ENCODE data around the gene HSPA12B. TPM values are rescaled to one million over a fixed set of nuclear protein-coding genes. Genes with fewer than 3 reads are reported as not detected.

Gene HSPA12B
- total and polyA plus RNA-seq, 2 of the 13 experiments (the other 11 are each of a cell fraction or from before 2014, with no cell fraction given) = 0.01 TPM; not detected in 1

GRCh38 chr20:3766422-3767109 lies 34.1 kb downstream of the HSPA12B start (continued):
- no peak for TF ChIP-seq KLF13 (CRISPR knock-in tag; IDR thresholded peaks at IDR 0.05)
- no peak for TF ChIP-seq CBX5 (CRISPR knock-in tag; IDR thresholded peaks at IDR 0.05; ENCODE audit: borderline replicate concordance)
- TF ChIP-seq CBX2 (IDR thresholded peaks at IDR 0.05; ENCODE audit: low read depth, low read length) = no peak
- TF ChIP-seq CBX2 (CRISPR knock-in tag; IDR thresholded peaks at IDR 0.05; ENCODE audit: low read depth) = no peak
- no peak for TF ChIP-seq KAT7 (CRISPR knock-in tag; IDR thresholded peaks at IDR 0.05; ENCODE audit: borderline replicate concordance)
- TF ChIP-seq ZBTB44 (CRISPR knock-in tag; IDR thresholded peaks at IDR 0.05) = no peak
- no peak for TF ChIP-seq ZNF674 (CRISPR knock-in tag; IDR thresholded peaks at IDR 0.05; ENCODE audit: low read depth)
- no peak for TF ChIP-seq EZH2 (conservative IDR thresholded peaks at IDR 0.05; ENCODE audit: low read depth, low read length)
- TF ChIP-seq, protein P1, sequence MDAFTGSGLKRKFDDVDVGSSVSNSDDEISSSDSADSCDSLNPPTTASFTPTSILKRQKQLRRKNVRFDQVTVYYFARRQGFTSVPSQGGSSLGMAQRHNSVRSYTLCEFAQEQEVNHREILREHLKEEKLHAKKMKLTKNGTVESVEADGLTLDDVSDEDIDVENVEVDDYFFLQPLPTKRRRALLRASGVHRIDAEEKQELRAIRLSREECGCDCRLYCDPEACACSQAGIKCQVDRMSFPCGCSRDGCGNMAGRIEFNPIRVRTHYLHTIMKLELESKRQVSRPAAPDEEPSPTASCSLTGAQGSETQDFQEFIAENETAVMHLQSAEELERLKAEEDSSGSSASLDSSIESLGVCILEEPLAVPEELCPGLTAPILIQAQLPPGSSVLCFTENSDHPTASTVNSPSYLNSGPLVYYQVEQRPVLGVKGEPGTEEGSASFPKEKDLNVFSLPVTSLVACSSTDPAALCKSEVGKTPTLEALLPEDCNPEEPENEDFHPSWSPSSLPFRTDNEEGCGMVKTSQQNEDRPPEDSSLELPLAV (CRISPR knock-in tag; conservative IDR thresholded peaks at IDR 0.05; ENCODE audit: low read depth) = no peak
- TF ChIP-seq PRDM4 (CRISPR knock-in tag; IDR thresholded peaks at IDR 0.05; ENCODE audit: borderline replicate concordance) = no peak
- TF ChIP-seq, protein P2, sequence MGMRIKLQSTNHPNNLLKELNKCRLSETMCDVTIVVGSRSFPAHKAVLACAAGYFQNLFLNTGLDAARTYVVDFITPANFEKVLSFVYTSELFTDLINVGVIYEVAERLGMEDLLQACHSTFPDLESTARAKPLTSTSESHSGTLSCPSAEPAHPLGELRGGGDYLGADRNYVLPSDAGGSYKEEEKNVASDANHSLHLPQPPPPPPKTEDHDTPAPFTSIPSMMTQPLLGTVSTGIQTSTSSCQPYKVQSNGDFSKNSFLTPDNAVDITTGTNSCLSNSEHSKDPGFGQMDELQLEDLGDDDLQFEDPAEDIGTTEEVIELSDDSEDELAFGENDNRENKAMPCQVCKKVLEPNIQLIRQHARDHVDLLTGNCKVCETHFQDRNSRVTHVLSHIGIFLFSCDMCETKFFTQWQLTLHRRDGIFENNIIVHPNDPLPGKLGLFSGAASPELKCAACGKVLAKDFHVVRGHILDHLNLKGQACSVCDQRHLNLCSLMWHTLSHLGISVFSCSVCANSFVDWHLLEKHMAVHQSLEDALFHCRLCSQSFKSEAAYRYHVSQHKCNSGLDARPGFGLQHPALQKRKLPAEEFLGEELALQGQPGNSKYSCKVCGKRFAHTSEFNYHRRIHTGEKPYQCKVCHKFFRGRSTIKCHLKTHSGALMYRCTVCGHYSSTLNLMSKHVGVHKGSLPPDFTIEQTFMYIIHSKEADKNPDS (CRISPR knock-in tag; IDR thresholded peaks at IDR 0.05) = no peak
- TF ChIP-seq CENPT (CRISPR knock-in tag; IDR thresholded peaks at IDR 0.05; ENCODE audit: low read depth) = 0 out of 2 replicates have a peak, but pooled peaks have one; percentile 11
- no peak for TF ChIP-seq STAG1 (CRISPR knock-in tag; IDR thresholded peaks at IDR 0.05)
- no peak for TF ChIP-seq PLRG1 (conservative IDR thresholded peaks at IDR 0.05)
- TF ChIP-seq ZZZ3 (CRISPR knock-in tag; IDR thresholded peaks at IDR 0.05; ENCODE audit: borderline replicate concordance) = no peak
- TF ChIP-seq KDM5B (CRISPR knock-in tag; IDR thresholded peaks at IDR 0.05; ENCODE audit: borderline replicate concordance) = no peak
- TF ChIP-seq ZNF333 (CRISPR knock-in tag; IDR thresholded peaks at IDR 0.05; ENCODE audit: borderline replicate concordance) = no peak
- no peak for TF ChIP-seq IKZF1 (IDR thresholded peaks at IDR 0.05)
- 0 out of 2 replicates have a peak, but pooled peaks have one; percentile 56 for TF ChIP-seq NR0B2 (CRISPR knock-in tag; IDR thresholded peaks at IDR 0.05)
- TF ChIP-seq ZNF296 (CRISPR knock-in tag; conservative IDR thresholded peaks at IDR 0.05) = no peak
- no peak for TF ChIP-seq LCORL (IDR thresholded peaks at IDR 0.05)
- TF ChIP-seq LCORL (CRISPR knock-in tag; IDR thresholded peaks at IDR 0.05) = 0 out of 2 replicates have a peak, but pooled peaks have one; percentile 26

Data from HepG2 (cell line).